Trophoblast cell (in vitro differentiated cells and primary cell): ENCODE data around the gene ATP6AP1.

Experiments used
- DNase-seq, 2 donors: peaks; one replicate each; pipeline ENCODE4 v3.0.0-alpha.2; 2016
- H2AFZ ChIP-seq: 2 replicates; pipeline ENCODE4 v1.6.1; 2013; ENCODE audit warnings: low read length, moderate library complexity, mild to moderate bottlenecking; ENCODE audit not compliant: insufficient read depth, poor library complexity
- H2AK5ac ChIP-seq: 2 replicates; pipeline ENCODE4 v1.6.1; 2013; ENCODE audit warnings: mild to moderate bottlenecking, low read length
- H2BK120ac ChIP-seq: 2 replicates; pipeline ENCODE4 v1.6.1; 2013; ENCODE audit warnings: low read length, mild to moderate bottlenecking, moderate library complexity; ENCODE audit not compliant: insufficient read depth, poor library complexity
- H2BK12ac ChIP-seq: 2 replicates; pipeline ENCODE4 v1.6.1; 2013; ENCODE audit warnings: mild to moderate bottlenecking, low read length, moderate library complexity
- H2BK5ac ChIP-seq: 2 replicates; pipeline ENCODE4 v1.6.1; 2013; ENCODE audit warnings: low read length, low read depth, moderate library complexity, mild to moderate bottlenecking; ENCODE audit not compliant: poor library complexity
- H3K14ac ChIP-seq: 2 replicates; pipeline ENCODE4 v1.6.1; 2013; ENCODE audit warnings: mild to moderate bottlenecking, low read length
- H3K18ac ChIP-seq: 2 replicates; pipeline ENCODE4 v1.6.1; 2013; ENCODE audit warnings: mild to moderate bottlenecking, low read length
- H3K23ac ChIP-seq: 2 replicates; pipeline ENCODE4 v1.6.1; 2013; ENCODE audit warnings: low read length
- H3K27ac ChIP-seq: 2 replicates; pipeline ENCODE4 v1.5.1; 2013; ENCODE audit warnings: low read depth, mild to moderate bottlenecking, inconsistent platforms, low read length, moderate library complexity
- H3K27me3 ChIP-seq: 2 replicates; pipeline ENCODE4 v1.6.1; 2013; ENCODE audit warnings: inconsistent platforms, mild to moderate bottlenecking, low read length, moderate library complexity; ENCODE audit not compliant: insufficient read depth
- H3K36me3 ChIP-seq, 2 experiments: 1 replicate in 1 of 2; 2 replicates in 1 of 2; pipeline ENCODE4 v1.6.1; 2013; ENCODE audit warnings: low read length in 2 of 2, mild to moderate bottlenecking in 2 of 2, moderate library complexity in 1 of 2; ENCODE audit not compliant: insufficient read depth in 2 of 2, control insufficient read depth in 1 of 2
- H3K4ac ChIP-seq: 2 replicates; pipeline ENCODE4 v1.6.1; 2013; ENCODE audit warnings: low read depth, mild to moderate bottlenecking, low read length, moderate library complexity
- H3K4me1 ChIP-seq, 2 experiments: 1 replicate in 1 of 2; 2 replicates in 1 of 2; pipeline ENCODE4 v1.6.1; 2013; ENCODE audit warnings: low read length in 2 of 2, mild to moderate bottlenecking in 2 of 2, moderate library complexity in 1 of 2; ENCODE audit not compliant: insufficient read depth in 2 of 2, control insufficient read depth in 1 of 2
- H3K4me2 ChIP-seq: 2 replicates; pipeline ENCODE4 v1.6.1; 2013; ENCODE audit warnings: inconsistent platforms, mild to moderate bottlenecking, low read length, moderate library complexity
- H3K4me3 ChIP-seq: 2 replicates; pipeline ENCODE4 v1.5.1; 2013; ENCODE audit warnings: mild to moderate bottlenecking, low read depth, low read length, inconsistent platforms
- H3K79me1 ChIP-seq: one replicate; pipeline ENCODE4 v1.6.1; 2013; ENCODE audit warnings: low read length
- H3K79me2 ChIP-seq: 2 replicates; pipeline ENCODE4 v1.6.1; 2013; ENCODE audit warnings: low read length, mild to moderate bottlenecking; ENCODE audit not compliant: control insufficient read depth, insufficient read depth, poor library complexity
- H3K9ac ChIP-seq: 2 replicates; pipeline ENCODE4 v1.6.1; 2013; ENCODE audit warnings: mild to moderate bottlenecking, low read length
- H3K9me3 ChIP-seq: 2 replicates; pipeline ENCODE4 v1.6.1; 2013; ENCODE audit warnings: low read depth, mild to moderate bottlenecking, control low read depth, inconsistent platforms, low read length; ENCODE audit not compliant: insufficient read depth
- H4K12ac ChIP-seq: 2 replicates; pipeline ENCODE4 v1.6.1; 2013; ENCODE audit warnings: low read depth, mild to moderate bottlenecking, low read length, moderate library complexity
- H4K8ac ChIP-seq: 2 replicates; pipeline ENCODE4 v1.6.1; 2013; ENCODE audit warnings: low read depth, mild to moderate bottlenecking, low read length, moderate library complexity
- H4K91ac ChIP-seq: one replicate; pipeline ENCODE4 v1.6.1; 2013; ENCODE audit warnings: low read depth, mild to moderate bottlenecking, low read length, moderate library complexity
- WGBS: extraction: QIAGEN DNeasy Blood & Tissue Kit; methylation state at CpG from one replicate; pipeline ENCODE4 v1.1.7; 2013; ENCODE audit warnings: missing lambda C conversion rate; ENCODE audit not compliant: insufficient read length, insufficient coverage; ENCODE audit errors: extremely low coverage; 5-methylcytosine and 5-hydroxymethylcytosine counted together

The ATP6AP1 gene

DNA sequence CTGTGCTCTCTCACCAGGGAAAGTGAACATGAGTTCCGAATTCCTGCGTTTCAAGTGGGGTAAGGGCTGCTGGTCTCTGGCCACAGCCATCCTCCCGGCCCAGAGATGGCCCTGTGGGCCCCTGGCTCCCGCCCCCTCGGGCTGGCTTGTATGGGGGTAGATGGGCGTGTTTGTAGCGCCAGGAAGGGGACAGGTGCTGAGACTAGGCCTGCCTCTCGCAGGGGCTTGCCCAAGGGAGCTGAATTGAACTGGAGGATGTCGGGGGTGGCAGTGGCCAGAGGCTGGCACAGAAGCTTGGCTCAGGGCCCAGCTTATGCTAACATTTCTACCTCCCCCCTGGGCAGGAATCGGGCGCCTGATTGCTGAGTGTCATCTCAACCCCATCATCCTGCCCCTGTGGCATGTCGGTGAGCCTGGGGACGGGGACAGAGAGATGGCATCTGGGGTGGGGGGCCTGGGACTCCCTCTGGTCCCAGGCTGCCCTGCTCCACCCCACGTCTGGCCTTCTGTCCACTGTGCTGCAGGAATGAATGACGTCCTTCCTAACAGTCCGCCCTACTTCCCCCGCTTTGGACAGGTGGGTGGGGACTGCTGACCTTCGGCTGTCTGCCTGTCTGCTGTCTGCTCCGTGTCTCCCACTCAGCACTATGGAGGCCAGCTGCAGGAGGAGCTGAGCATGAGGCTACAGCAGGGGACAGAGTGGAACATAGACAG is 8.6 kb upstream of the ATP6AP1 start:
- DNase-seq = no peak
- no peak overlapping the region for H3K4ac ChIP-seq
- no peak overlapping the region for H3K18ac ChIP-seq
- no peak overlapping the region for H2BK12ac ChIP-seq
- no peak overlapping the region for H4K91ac ChIP-seq
- no peak overlapping the region for H2BK120ac ChIP-seq
- no peak overlapping the region for H3K27ac ChIP-seq
- H2BK5ac ChIP-seq = no peak overlapping the region
- no peaks in the 10 kb centered on the region for H3K27me3 ChIP-seq
- no CpG with 5 or more reads among the region's 19 CpGs for WGBS
- no peak overlapping the region for H4K12ac ChIP-seq
- no peaks in the 10 kb centered on the region for H3K9me3 ChIP-seq
- no peak overlapping the region for H2AFZ ChIP-seq
- H3K4me3 ChIP-seq = no peak overlapping the region
- peaks cover 9 to 10% of the 10 kb centered on the region in 2 experiments for H3K36me3 ChIP-seq
- H3K79me1 ChIP-seq = no peaks in the 10 kb centered on the region
- no peak overlapping the region for H2AK5ac ChIP-seq
- no peaks in the 10 kb centered on the region for H3K79me2 ChIP-seq
- no peaks in the 10 kb centered on the region for H3K4me1 ChIP-seq
- H3K4me2 ChIP-seq = no peak overlapping the region
- no peak overlapping the region for H3K14ac ChIP-seq
- no peak overlapping the region for H3K23ac ChIP-seq
- no peak overlapping the region for H4K8ac ChIP-seq
- no peak overlapping the region for H3K9ac ChIP-seq

DNA sequence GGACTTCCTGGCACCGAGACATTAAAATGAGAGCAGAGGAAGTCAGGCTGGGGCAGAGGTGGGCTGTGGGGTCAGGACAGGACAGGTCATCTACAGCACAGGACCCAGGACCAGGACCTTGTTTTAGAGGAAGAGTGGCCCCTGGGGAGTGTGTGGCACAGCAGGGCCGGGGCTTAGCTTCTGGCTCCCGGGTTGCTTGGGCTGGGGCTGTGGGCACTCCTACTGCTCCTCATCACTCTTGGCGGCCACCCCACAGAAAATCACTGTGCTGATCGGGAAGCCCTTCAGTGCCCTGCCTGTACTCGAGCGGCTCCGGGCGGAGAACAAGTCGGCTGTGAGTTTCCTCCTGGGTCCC is 8.1 kb upstream of the ATP6AP1 start:
- no peak overlapping the region for H4K12ac ChIP-seq
- H2BK120ac ChIP-seq = no peak overlapping the region
- H4K8ac ChIP-seq = no peak overlapping the region
- no peaks in the 10 kb centered on the region for H3K27me3 ChIP-seq
- no peak for DNase-seq
- no peak overlapping the region for H2AK5ac ChIP-seq
- no peak overlapping the region for H3K4me2 ChIP-seq
- no peak overlapping the region for H2AFZ ChIP-seq
- no peaks in the 10 kb centered on the region for H3K4me1 ChIP-seq
- no CpG with 5 or more reads among the region's 10 CpGs for WGBS
- no peaks in the 10 kb centered on the region for H3K79me1 ChIP-seq
- no peak overlapping the region for H3K4ac ChIP-seq
- H3K27ac ChIP-seq = no peak overlapping the region
- H3K23ac ChIP-seq = no peak overlapping the region
- H3K79me2 ChIP-seq = no peaks in the 10 kb centered on the region
- H3K18ac ChIP-seq = no peak overlapping the region
- H3K9me3 ChIP-seq = no peaks in the 10 kb centered on the region
- H3K9ac ChIP-seq = no peak overlapping the region
- H3K14ac ChIP-seq = no peak overlapping the region
- no peak overlapping the region for H3K4me3 ChIP-seq
- H3K36me3 ChIP-seq = peaks cover 9 to 10% of the 10 kb centered on the region in 2 experiments
- no peak overlapping the region for H2BK12ac ChIP-seq
- no peak overlapping the region for H4K91ac ChIP-seq
- no peak overlapping the region for H2BK5ac ChIP-seq

DNA sequence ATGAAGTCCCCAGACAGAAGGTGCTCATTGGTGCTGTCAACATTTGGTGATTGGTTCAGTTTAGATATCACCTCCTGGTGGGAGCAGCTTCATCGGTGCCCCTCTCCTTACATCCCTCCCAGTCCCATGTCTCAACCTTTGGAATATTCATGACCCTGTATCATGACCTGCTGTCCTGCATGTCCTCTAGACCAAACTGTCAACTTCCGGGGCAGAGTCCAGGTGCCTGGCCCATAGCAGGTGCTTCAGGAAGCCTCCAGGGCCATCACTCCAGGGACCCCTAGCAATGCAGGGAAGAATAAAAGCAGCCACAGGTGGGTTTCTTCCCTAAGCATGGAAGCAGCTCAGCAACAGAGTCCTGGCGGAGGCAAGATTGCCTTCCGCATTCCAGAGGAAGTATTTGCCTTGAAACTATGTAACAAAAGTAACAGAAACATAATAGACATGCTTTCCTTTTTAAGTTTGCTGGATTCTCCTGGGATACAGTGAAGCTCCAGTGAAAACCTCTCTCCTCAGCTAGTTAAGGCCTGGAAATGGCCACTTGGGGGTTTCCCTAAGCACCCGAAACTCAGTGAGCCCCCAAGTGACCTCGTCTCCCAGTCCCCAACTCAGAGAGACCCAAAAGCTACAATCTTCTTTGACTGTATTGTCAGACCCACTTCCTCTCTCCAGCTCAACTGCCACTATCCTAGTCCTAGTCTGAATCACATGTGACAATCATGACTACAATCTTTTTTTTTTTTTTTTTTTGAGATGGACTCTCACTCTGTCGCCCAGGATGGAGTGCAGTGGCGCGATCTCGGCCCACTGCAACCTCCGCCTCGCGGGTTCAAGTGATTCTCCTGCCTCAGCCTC is 1.3 kb upstream of the ATP6AP1 start:
- Histone ChIP-seq H3K27ac (no peak overlapping the region), H3K27me3 (no peaks in the 10 kb centered on the region), H3K79me1 (peaks cover 8% of the 10 kb centered on the region), H2BK120ac (no peak overlapping the region), H3K18ac (no peak overlapping the region), H4K8ac (no peak overlapping the region), H3K4me3 (no peak overlapping the region), H3K9me3 (no peaks in the 10 kb centered on the region), H3K4ac (no peak overlapping the region), H4K12ac (no peak overlapping the region), H3K9ac (no peak overlapping the region), H2BK12ac (no peak overlapping the region), H3K79me2 (peaks cover 5% of the 10 kb centered on the region), H3K23ac (no peak overlapping the region), H2AK5ac (no peak overlapping the region), H3K4me1 (peaks cover 18 to 24% of the 10 kb centered on the region in 2 experiments), H2BK5ac (no peak overlapping the region), H3K36me3 (peaks cover 7 to 10% of the 10 kb centered on the region in 2 experiments), H3K4me2 (peak overlapping the region; percentile 34), H2AFZ (no peak overlapping the region), H4K91ac (peak overlapping the region; percentile 24), H3K14ac (no peak overlapping the region)
- no CpG with 5 or more reads among the region's 13 CpGs for WGBS
- peak in 1 of 2 donors; percentile 56 for DNase-seq

DNA sequence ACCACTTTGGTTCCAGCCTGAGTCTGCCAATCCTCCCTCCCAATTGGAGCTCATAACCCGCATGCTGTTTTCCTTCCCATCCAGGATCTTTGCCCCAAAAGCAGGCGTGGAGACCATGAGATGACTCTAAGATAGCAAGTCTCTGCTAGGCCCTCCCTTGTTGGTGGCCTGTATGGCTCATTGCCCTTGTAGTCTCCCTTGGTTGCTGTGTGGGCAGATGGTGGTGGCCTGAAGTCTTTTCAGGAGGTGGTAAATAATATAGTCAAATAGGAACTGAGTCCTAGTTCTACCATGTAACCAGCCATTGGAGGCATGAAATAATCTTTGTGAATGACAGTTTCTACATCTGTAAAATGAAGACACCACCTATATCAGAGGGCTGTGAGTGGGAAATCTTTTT is 1.2 kb downstream of the ATP6AP1 start:
- Histone ChIP-seq H4K8ac (no peak overlapping the region), H3K14ac (no peak overlapping the region), H3K27ac (no peak overlapping the region), H2AFZ (no peak overlapping the region), H3K36me3 (peaks cover 30 to 33% of the 10 kb centered on the region in 2 experiments), H3K9ac (no peak overlapping the region), H3K4ac (peak overlapping the region; percentile 1), H3K9me3 (no peaks in the 10 kb centered on the region), H3K27me3 (no peaks in the 10 kb centered on the region), H4K12ac (no peak overlapping the region), H3K4me1 (peaks cover 18 to 24% of the 10 kb centered on the region in 2 experiments), H3K4me3 (no peak overlapping the region), H2BK12ac (no peak overlapping the region), H3K79me2 (peaks cover 5% of the 10 kb centered on the region), H4K91ac (no peak overlapping the region), H3K79me1 (peaks cover 8% of the 10 kb centered on the region), H2BK120ac (no peak overlapping the region), H3K18ac (no peak overlapping the region), H2AK5ac (no peak overlapping the region), H3K23ac (no peak overlapping the region), H2BK5ac (no peak overlapping the region), H3K4me2 (peak overlapping the region; percentile 15)
- DNase-seq = no peak
- no CpG with 5 or more reads among the region's 2 CpGs for WGBS
